Calu3 (cell line): ENCODE measurements around the gene MYL1. TPM values are rescaled to one million over a fixed set of nuclear protein-coding genes. Genes with fewer than 3 reads are reported as not detected.

ENCODE experiments used
- BruUV-seq: library from RNA; stranded (reverse); fragments of 400-500 nt; replicated peaks from 2 replicates; lab custom pipeline; 2021; lab: Mats Ljungman, UMichigan
- CTCF ChIA-PET: fragments of 300-600 bp; sonication (Branson Sonifier 250); formaldehyde crosslinking; loops from one replicate; lab custom pipeline; 2022; ENCODE audit warnings: antibody characterized with exemption; lab: Charles Lee
- DNase-seq: peaks from one replicate; pipeline ENCODE4 v3.0.0; 2022
- H3K27ac Mint-ChIP-seq: one replicate; pipeline ENCODE4 v1.8.0; 2022; ENCODE audit warnings: mixed read lengths; ENCODE audit not compliant: unreplicated experiment
- H3K27me3 Mint-ChIP-seq: one replicate; pipeline ENCODE4 v1.8.0; 2022; ENCODE audit warnings: mixed read lengths; ENCODE audit not compliant: unreplicated experiment
- H3K36me3 Mint-ChIP-seq: one replicate; pipeline ENCODE4 v1.8.0; 2022; ENCODE audit warnings: mild to moderate bottlenecking, moderate library complexity, mixed read lengths; ENCODE audit not compliant: insufficient read depth, unreplicated experiment
- H3K4me1 Mint-ChIP-seq: one replicate; pipeline ENCODE4 v1.8.0; 2022; ENCODE audit warnings: mild to moderate bottlenecking, low read depth, mixed read lengths; ENCODE audit not compliant: unreplicated experiment
- H3K4me3 Mint-ChIP-seq: one replicate; pipeline ENCODE4 v1.8.0; 2022; ENCODE audit warnings: mild to moderate bottlenecking, low read depth, moderate library complexity, mixed read lengths; ENCODE audit not compliant: unreplicated experiment
- H3K9me3 Mint-ChIP-seq: one replicate; pipeline ENCODE4 v1.8.0; 2022; ENCODE audit warnings: low read depth, mixed read lengths; ENCODE audit not compliant: unreplicated experiment
- intact Hi-C: fragments of 100-400 bp; cut with micrococcal nuclease; formaldehyde crosslinking; loops from one replicate; pipeline ENCODE4 v1.10.0; 2022; ENCODE audit not compliant: unreplicated experiment
- total RNA-seq: library from RNA; stranded (reverse); gene quantifications from 2 replicates; pipeline ENCODE4 v1.2.3, GENCODE V29; 2022
- TF ChIP-seq, protein P1 (sequence below): fragments of 200-600 bp; IDR thresholded peaks from one replicate; pipeline ENCODE4 v1.8.0; 2022; ENCODE audit warnings: antibody characterized with exemption; ENCODE audit not compliant: unreplicated experiment

MYL1 gene
- total RNA-seq, 1 experiment from 2014 or later, result not detected

- Mint-ChIP-seq H3K4me3 (no peak overlapping the region), H3K4me1 (no peaks in the 10 kb centered on the region), H3K27me3 (no peaks in the 10 kb centered on the region), H3K9me3 (no peaks in the 10 kb centered on the region), H3K36me3 (no peaks in the 10 kb centered on the region), H3K27ac (no peak overlapping the region)
- BruUV-seq, result no TSS peak
- CTCF ChIA-PET, result no interaction called here
- TF ChIP-seq, protein P1, sequence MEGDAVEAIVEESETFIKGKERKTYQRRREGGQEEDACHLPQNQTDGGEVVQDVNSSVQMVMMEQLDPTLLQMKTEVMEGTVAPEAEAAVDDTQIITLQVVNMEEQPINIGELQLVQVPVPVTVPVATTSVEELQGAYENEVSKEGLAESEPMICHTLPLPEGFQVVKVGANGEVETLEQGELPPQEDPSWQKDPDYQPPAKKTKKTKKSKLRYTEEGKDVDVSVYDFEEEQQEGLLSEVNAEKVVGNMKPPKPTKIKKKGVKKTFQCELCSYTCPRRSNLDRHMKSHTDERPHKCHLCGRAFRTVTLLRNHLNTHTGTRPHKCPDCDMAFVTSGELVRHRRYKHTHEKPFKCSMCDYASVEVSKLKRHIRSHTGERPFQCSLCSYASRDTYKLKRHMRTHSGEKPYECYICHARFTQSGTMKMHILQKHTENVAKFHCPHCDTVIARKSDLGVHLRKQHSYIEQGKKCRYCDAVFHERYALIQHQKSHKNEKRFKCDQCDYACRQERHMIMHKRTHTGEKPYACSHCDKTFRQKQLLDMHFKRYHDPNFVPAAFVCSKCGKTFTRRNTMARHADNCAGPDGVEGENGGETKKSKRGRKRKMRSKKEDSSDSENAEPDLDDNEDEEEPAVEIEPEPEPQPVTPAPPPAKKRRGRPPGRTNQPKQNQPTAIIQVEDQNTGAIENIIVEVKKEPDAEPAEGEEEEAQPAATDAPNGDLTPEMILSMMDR, result no peak
- intact Hi-C loops, result no loop called here
- DNase-seq, result no peak
These were observed 62.0 kb downstream of the MYL1 start for GRCh38 chr2:210252699-210253606.

DNA sequence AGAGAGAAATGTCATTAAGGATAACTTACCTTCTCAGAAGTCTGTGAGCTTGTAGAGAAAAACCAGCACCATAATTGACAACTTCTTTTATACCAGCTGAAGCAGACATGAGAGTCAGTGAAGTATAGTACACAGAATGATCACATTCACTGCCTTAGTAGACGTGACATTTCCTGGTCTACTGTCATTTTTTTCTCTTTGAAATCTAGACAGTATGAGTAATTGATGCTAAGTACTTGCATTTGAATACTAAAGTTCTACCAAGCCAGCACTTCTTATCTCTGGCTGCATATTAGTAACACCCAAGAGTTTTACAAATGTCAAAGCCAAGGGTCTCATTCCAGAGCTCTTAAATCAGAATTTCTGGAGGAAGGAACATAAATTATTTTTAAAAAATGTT is 64.4 kb downstream of the MYL1 start:
- H3K9me3 Mint-ChIP-seq, result no peaks in the 10 kb centered on the region
- no TSS peak for BruUV-seq
- H3K4me1 Mint-ChIP-seq, result no peaks in the 10 kb centered on the region
- H3K27ac Mint-ChIP-seq, result no peak overlapping the region
- DNase-seq, result no peak
- no peak overlapping the region for H3K4me3 Mint-ChIP-seq
- no peaks in the 10 kb centered on the region for H3K27me3 Mint-ChIP-seq
- intact Hi-C loops, result no loop called here
- TF ChIP-seq, protein P1, result no peak
- CTCF ChIA-PET, result no interaction called here
- no peaks in the 10 kb centered on the region for H3K36me3 Mint-ChIP-seq

Other genes with a start within 250 kb of the MYL1 start
- 45.9 and 54.0 TPM in 2 replicates for gene KANSL1L, start 143.8 kb downstream of the MYL1 start, total RNA-seq
- 1.0 and 1.3 TPM in 2 replicates for gene ACADL, start 89.7 kb downstream of the MYL1 start, total RNA-seq
- 36.3 and 37.1 TPM in 2 replicates for gene LANCL1, start 161.6 kb upstream of the MYL1 start, total RNA-seq
- 0.80 and 1.1 TPM in 2 replicates for gene CPS1, start 241.4 kb upstream of the MYL1 start, total RNA-seq